ENCODE data around the gene NAV2.
A peak's percentile ranks its signal among the peaks of the same experiment; 100 is the strongest.
"Not testable (repeated sequence)": the region's sequence is repeated elsewhere in the genome, so short reads cannot be mapped to it uniquely, and the experiment has no call there.

Gene NAV2

DNA sequence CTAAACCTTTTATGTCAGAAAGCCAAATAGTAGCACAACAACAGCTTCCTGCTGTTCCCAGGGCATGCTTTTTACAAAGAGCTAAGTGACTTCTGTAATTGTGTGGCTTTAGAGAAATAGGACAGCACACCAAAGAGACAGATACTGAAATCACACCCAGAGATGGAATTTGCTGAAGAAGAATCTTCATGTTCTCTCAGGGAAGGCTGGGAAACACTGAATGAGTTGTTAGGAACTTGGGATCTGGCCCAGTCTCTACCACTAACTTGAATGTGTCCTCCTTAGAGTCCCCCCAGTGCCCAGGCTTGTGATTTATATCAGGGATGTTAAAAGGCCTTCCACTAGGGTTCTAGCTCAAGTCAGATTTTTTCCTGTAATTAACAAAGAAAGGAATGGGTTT lies 272.5 kb downstream of the NAV2 start:
- DNase-seq, result no peak

DNA sequence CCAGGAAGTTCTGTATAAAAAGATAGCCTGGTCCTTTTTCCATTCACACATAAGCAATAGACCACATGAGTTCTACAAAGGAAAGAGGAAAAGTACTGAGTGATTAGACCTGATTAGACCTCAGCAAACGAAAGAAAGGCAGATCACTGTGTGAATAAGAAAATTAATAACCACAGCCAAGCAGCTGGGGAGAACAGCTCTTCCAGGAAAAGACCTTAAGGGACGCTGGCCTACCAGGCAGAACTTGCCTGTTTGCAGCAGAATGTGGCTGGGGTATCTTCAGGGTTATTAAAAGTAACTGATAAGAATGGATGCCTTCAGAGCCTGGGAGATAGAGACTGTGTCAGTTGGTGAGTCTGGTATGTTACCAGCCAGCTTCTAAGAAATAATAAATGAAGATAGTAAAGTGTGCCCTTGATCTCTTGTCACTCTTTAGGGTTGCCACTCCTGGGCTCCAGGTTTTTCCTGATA lies 274.7 kb downstream of the NAV2 start:
- DNase-seq, result no peak

DNA sequence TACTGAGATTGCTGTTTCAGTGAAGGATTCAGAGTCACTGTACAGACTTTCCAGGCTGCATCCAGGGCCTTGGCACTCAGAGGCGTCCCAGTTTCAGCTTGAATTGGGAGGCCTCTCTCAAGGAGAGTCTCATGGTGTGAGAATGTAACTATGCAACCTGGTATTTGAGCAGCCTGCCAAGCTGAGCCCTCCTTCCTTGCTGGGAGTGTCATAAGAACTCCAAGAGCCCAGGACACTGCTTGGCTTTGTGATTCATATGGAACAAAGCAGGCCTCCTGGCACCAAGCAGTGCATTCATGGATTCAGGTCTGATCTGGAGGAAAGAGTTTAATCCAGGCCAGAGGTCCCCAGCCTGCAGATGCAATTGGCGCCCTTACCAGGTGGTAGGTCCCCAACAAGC lies 276.0 kb downstream of the NAV2 start:
- no peak for DNase-seq

DNA sequence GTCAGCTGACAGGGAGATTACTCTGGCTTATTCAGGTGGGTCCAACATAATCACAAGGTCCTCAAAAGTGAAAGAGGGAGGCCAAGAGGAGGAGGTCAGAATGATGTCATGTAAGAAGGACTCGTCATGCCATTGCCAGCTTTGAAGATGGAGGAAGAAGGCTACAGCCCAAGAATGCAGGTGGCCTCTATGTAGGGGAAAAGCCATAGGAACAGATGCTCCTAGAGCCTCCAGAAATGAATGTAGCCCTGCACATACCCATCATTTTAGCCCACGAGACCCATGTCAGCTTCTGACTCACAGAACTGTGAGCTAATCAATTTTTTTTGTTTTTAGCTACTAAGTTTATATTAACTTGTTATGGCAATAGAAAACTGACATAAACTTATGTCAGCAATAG lies 276.6 kb downstream of the NAV2 start:
- no peak for DNase-seq

DNA sequence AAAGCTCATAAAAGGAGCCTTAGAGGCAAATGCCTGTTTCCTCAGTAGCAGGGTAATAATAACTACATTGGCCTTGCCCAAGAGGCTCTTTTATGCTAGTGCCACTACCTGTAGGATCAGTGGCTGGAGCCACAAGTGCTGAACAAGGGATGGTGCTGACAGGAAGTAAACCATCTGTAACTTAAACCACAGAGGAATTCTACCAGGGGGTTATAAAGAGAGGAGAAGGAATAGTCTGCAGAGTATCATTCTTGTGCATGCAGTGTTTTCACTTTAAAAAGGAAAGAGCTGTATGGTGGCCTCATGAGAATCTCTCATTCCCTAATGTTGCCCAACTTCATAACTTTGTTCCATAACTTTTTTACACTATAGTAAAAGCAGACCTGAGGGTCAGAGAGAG lies 279.5 kb downstream of the NAV2 start:
- no peak for DNase-seq

DNA sequence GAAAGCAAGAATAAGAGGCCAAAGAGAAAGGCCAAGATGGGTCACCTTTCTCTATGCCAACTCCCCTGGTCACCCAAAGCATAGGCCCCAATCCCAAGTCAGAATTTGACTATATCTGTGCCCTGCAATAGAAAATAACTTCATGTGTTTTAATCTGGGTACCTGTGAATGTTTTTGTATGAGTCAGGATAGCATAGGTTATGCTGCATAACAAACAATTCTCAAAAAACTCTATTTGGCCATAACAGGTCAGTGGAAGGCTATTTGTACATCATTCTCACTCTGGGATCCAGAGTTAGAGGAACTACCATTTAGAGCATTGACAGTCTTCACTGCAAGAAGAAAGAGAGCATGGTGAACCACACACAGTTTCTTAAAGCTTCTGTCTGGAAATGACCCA lies 280.4 kb downstream of the NAV2 start:
- DNase-seq, result no peak

DNA sequence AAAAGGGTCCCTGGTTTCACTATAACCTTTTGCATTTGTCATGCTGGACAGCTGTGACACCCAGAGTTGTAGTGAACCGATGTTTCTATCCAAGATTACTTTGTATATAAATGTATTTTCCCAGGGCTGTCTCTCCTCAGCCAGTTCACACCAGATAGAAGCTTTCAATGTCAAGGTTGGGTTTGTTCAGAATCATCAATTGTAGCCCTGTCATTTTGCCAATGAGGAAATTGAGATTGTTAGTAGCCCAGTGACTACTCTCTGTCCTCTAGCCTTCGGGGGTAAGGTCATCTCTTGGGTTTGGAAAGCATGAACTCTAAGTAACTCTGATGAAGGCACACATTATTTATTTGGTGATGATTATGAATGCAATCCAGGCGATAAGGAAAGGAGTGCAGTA lies 282.0 kb downstream of the NAV2 start:
- DNase-seq, result no peak

DNA sequence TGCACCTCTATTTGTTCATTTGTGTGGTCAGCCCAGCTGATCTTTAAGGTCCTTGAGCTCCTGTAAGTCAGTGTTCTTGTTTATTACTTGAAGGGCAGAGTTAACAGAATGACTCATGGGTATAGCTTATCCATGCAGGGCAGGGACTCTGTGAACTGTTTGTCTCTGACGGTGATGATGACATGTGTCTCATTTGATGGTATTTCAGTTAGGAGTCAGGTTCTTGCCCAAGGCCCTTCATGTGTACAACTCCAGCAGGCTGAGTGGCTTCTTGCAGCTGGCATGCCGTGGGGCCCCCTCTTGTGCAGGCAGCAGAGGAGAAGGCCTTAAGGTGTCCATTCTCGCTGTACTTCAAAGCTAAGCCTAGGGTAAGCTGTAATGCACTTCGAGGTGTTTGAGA lies 282.5 kb downstream of the NAV2 start:
- peak; percentile 32 for DNase-seq

DNA sequence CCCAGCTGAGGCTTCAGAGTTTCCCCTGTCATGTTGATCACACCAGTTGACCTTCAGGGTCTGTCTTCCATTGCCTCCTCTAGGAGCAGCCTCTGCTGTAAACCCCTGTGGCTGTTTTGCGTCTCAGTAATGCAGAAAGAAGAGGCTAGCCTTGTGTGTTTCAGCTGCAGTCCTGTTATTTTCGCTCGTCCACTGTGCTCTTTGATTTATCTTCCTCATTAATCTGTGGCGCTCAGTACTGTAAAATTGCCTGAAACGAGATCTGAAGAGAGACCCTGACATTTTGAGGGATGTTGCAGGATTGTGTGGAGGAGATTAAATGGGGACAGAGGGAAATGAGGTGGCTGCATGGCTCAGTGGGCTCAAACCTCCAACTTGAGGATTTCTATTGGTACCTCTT lies 283.9 kb downstream of the NAV2 start:
- no peak for DNase-seq

DNA sequence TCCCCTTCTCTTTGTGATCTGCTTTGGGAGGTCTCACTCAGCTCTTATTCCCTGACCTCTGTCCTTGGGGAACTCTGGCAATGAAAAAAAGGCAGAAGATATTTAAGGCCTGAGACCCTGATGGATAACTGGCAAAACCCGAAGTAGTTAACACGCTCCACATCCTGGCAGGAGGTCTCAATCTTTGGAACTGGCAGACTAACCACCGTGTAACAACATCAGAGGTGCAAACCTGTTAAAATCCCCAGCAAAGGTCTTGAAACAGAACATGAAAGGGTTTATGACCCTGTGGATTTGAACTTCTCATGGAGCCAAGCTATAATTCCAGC lies 287.3 kb downstream of the NAV2 start:
- no peak for DNase-seq

DNA sequence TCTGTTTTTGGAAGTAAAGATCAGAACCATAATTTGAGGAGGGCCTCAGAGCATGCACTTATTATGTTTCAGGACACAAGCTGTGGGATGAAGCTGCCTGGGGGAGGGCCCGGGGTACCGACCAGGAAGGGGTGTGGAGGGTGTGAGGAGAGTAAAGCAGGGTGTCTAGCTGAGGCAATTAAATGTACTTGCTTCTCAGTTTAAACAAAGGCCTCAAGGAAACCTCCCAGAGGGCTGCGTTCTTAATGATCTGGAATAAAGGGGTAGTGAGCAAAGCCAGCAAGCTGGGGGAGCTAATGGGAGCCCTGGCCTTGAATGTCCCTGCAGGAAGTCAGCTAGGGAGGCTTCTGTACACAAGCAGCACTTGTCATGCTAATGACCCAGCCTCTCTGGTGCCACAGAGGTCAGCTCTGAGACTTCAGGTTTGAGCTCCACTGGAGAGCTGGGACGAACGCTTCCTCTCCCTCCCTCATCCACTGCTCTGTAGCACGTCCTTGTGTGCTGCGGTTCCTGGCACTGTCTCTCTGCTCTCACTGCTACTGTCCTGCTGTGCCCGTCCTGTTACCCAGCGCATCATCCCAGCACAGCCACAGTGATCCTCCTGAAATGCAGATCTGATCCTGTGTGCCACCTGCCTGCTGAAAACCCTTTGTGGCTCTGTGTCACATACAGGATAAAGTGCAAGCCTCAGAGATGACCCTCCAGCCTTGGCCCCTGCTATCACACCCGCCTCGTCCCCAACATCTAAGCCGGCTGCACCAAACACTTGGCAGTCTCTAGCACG lies 287.9 kb downstream of the NAV2 start:
- peak; percentile 81 for DNase-seq

DNA sequence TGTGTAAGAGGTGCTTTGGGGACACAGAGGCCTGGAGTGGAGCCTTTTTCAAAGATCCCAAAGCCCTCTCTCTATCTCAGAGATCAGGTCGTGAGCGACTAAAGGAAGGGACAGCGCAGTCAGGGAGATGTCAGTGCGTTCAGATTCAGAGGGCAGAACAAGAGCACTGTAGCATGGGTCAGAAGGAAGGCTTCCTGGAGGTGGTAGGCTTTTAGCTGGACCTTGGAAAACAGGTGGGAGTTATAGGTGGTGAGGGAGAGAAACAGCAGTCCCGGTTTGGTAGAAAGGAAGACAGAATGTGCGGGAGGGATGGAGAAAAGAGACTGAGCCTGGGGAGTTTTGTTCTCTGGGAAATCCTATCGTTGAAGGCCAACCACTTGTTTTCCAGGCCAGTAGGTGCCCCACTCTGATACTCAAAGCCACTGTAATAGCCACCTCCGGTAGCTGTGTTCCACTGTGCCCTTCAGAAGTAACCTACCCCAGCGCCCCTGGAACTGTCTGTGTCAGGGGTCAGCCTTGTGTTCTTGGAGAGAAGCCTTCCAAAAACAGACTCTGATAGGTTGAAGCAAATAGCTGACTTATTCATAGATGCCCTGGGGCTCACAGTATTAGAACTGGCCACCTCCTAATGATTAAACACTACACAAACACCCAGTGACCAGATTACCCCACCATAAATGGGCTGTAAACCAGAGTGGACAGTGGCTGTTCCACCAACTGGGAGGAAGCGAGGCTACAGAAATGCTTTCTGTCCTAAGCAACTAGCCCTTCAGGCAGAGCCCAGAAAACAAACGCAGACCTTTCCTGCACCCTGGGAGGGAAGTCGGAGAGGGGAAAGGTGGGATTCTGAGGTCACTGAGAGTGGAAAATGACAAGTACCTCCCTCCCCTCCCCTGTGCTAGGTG lies 289.9 kb downstream of the NAV2 start:
- DNase-seq, result no peak

DNA sequence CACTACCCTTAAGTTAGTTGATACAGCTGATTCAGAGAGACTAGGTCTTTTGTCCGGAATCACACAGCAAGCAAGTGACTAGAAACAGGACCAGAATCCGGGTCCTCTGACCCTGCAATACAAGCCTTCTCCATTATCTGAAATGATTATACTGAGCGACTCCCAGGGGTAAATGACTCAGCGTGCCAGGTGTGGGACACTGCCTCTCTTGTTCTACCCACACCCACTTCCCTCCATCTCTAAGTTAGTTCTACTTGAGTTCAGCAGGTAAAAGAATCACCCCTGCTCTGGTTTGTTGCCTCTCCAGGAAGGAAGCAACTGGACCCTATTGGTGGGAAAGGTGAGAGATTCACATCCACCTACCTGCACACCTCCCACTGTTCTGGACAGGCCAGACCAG lies 290.7 kb downstream of the NAV2 start:
- no peak for DNase-seq

DNA sequence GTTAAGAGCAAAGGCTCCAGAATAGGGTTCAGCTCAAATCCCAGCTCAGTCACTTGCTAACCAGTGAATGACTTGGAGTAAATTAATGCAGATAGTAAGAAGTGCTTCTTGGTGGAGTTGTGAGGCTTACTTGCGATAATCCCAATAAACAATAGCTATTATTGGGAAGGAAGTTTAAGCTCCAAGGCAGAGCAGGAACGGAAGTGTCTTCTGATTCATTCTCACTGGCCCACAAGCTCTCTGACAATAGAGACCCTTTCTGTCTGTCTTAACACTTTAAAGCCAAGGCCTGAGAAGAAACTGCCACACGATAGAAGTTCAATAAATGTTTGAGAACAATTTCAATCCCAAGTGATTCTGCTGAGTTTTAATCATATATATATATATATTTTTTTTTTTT lies 292.2 kb downstream of the NAV2 start:
- no peak for DNase-seq

DNA sequence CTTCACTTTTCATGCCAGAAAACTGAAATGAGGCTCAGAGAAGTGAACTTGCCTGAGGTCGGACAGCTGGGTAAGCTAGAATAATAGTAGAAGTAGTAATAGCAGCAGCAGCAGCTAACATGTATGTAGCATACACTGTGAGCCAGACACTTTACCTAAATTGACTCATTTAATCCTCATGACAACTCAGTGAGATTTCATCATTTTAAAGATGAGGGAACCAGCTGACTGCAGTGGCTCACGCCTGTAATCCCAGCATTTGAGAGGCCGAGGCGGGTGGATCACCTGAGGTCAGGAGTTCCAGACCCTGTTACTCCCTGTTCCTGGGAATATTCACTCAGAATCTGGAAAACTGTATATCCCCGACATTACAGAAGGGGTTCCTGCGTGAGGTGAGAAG lies 293.1 kb downstream of the NAV2 start:
- no peak for DNase-seq

DNA sequence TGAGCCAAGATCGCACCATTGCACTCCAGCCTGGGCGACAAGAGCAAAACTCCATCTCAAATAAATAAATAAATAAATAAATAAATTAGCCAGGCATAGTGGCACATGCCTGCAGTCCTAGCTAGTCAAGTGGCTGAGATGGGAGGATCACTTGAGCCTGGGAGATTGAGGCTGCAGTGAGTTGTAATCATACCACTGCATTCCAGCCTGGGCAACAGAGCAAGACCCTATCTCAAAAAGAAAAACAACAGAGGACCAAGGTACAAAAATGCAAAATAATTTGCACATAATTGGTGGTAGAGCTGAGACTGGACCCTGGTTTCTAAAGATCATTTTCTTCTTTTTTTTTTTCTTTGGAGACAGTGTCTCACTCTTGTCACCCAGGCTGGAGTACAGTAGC lies 294.0 kb downstream of the NAV2 start:
- not testable (repeated sequence) for DNase-seq

DNA sequence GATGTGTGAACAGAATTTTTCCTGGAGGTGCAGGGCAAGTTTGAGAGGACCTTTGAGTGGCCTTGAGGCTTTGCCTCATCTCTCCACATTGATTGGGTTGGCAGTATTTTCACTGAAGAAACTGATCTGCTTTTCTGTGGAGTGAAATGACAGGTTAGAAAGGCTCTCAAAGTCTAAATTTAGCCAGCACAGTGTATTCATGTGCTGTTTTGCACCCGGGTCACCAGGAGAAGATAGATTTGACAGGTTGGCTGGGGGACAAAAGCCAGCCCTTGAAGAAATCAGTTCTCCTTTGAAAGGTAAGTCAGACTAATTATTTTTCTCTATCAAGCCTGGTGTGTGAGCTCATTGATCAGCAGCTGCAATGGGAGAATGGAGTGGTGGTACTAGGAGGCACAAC lies 294.7 kb downstream of the NAV2 start:
- no peak for DNase-seq

DNA sequence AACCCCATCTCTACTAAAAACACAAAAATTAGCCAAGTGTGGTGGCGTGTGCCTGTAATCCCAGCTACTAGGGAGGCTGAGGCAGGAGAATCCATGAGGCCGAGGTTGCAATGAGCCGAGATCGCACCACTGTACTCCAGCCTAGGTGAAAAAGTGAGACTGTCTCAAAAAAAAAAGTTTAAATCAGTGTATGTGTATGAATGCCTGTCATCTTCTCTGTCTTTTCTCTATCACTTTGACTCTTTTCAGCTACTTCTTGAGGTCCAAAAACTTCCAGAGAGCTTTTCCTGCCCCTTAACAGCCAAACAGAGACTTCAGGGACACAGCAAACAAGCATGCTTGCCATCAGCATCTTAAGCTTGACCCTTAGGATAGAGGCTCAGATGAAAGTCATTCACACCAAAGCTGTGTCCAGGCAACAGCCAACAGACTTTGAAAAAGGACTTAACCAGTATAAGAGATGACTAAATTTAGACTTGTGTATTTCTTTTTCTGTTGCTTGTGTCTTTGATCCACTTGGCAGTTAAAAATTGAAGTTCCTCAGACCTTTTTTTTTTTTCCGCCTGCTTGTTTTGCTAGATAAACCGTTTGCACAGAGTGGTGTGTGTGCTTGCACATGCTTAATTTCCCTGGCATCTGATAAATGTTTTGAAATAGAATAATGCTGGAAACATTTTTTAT lies 295.7 kb downstream of the NAV2 start:
- DNase-seq, result no peak

DNA sequence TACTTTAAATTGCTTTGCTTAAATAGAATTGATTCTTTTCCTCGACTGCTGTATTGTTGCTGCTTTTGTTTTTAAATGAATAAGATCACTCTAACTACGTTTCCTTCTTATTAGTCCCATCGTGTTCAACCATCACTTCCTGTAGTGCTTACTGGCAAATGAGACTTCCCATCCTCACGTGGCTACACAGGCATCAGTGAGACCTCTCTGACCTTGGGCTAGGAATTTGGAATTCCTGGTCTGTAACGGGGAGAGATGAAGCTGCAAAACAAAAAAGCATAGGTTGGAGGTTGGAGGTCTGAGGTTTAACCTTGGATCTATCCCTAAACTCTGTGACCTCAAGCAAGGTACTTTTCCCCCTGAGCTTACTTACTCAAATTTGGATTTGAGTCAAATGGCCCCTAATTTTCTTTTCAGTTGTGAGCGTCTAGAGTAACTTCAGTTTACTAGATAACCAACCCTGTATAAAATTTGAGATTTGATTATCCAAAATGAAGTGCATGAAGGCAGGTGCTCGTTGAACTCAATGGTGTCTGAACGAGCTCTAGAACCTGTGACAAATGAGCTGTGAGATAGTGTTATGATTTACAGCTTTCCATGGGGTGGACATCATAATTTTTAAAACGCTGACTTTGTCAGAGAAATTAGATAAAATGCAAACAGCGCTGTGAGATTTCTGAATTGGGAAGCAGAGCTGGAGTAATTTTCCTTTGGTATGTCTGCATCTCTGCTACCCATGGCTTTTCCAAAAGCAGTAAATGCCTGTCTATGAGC lies 296.4 kb downstream of the NAV2 start:
- no peak for DNase-seq

DNA sequence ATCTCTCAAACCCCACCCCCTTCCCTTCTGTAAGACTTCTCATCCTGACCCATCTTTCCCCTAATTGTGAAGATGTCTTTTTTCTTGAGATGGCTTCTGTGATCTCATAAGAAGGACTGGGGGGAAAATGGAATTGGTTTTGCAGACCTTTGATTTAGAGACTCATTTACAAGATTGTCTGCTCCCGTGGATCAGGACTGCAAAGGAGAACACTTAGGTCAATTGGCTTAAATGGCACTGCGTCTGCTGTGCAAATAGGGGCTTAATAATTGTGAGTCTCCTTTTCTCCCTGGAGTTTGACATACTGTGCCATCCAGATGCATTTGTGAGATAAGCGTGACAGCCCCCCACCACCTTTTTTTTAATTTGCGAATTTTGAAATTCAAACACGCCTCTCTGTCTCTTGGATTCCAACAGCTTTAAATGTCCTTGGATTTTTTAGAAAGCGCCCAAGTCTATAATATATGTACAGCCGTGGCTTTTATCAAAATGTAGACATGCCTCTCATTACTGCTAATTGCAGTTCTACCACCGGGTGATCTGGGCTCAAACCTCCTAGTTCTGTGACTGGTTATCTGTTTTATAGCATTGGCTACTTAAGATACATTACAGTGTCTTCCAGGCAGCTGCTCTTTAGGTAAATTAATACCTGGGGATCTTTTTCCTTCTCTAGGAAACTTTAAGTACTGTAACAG lies 297.7 kb downstream of the NAV2 start:
- DNase-seq, result no peak

DNA sequence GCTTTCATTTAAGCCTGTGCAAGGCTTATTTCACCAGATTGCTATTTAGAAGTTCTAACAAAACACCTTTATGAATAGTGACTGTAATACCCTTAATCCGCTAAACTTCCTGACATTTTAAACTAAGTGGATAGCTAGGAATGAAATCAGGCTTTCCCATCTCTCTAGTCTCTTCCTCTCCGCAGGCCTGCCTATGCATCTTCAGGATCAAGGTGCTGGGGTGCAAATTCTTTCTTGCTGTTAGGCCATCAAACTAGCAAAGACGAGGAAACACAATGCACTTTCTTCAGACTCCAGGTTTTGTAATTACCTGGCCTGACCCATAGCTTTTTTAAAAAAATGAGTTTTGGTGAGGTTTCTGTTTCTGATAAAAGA lies 298.2 kb downstream of the NAV2 start:
- DNase-seq, result no peak

DNA sequence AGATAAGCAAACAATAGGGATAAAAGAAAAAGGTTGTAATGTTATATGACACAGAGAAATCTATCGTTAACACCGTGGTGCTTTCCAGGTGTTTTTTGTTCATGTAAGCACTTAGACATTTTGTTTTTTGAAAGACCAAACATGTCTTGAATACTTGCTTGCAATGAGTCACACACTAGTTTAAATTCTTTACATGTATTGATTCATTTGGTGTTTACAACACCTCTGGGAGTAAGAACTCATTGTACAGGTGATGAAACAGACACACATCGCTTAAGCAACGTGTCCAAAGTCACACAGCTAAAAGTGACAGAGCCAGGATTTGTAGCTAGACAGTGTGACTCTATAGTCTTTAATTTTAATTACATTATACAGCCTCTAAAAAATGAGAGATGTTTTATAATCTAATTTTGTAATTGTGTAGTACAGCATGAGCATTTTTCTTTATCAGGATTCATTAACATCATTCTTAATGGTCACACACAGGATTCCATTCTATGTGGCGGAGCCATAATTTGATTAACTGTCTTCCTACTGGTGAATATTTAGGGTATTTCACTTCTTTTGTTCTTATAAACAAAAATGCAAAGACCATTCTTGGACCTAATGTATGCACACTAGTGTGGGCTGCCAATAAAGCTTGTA lies 298.8 kb downstream of the NAV2 start:
- no peak for DNase-seq

Measured in NCI-H510A (cell line).